Vagina (tissue), 2 donors: ENCODE data around the gene PRDM2.

ENCODE experiments used
- CTCF ChIP-seq, 3 experiments: fragments of 450-650 bp in 2 of 3; fragments of 200-600 bp in 1 of 3; sonication (generic) in 1 of 3; IDR thresholded peaks; one replicate each; pipeline ENCODE4 v1.5.1; 2017 to 2019; ENCODE audit warnings: antibody characterized with exemption in 3 of 3, mild to moderate bottlenecking in 2 of 3, moderate library complexity in 2 of 3
- POLR2AphosphoS5 ChIP-seq, 2 donors: sonication (generic); formaldehyde crosslinking; IDR thresholded peaks; one replicate each; pipeline ENCODE4 v1.9.0; 2017; ENCODE audit warnings: antibody characterized with exemption in 2 of 2, mild to moderate bottlenecking in 2 of 2, low read depth in 1 of 2; ENCODE audit not compliant: insufficient read depth in 1 of 2

- no peak for TF ChIP-seq CTCF (IDR thresholded peaks at IDR 0.05)
- TF ChIP-seq POLR2AphosphoS5 (IDR thresholded peaks at IDR 0.05; ENCODE audit: insufficient read depth in 1 of 2, low read depth in 1 of 2): peak in 1 of 2 donors; percentile 80
Measured at GRCh38 chr1:13662493-13662892, 37.5 kb upstream of the PRDM2 start.
